PC-9 (cell line): ENCODE measurements around the gene MPL. TPM values are rescaled to one million over a fixed set of nuclear protein-coding genes. Genes with fewer than 3 reads are reported as not detected.

ENCODE experiments used
- BruUV-seq: library from RNA; stranded (reverse); fragments of 400-500 nt; replicated peaks from 2 replicates; lab custom pipeline; 2021; lab: Mats Ljungman, UMichigan
- CTCF ChIA-PET: fragments of 300-600 bp; sonication (Branson Sonifier 250); formaldehyde crosslinking; loops from one replicate; lab custom pipeline; 2022; ENCODE audit warnings: antibody characterized with exemption; lab: Charles Lee
- POLR2A ChIA-PET: fragments of 300-600 bp; sonication (Branson Sonifier 250); formaldehyde crosslinking; loops from one replicate; lab custom pipeline; 2022; ENCODE audit warnings: antibody characterized with exemption; ENCODE audit not compliant: unreplicated experiment; lab: Charles Lee
- DNase-seq, 2 experiments: peaks; one replicate each; pipeline versions ENCODE4 v3.0.0 to v3.0.0-alpha.2; 2015 to 2022; ENCODE audit warnings: mixed read lengths in 1 of 2
- H2AFZ ChIP-seq: fragments of 200-600 bp; sonication (generic); 2 replicates; pipeline ENCODE4 v1.8.1; 2017; ENCODE audit warnings: antibody characterized with exemption
- H3F3A ChIP-seq: fragments of 200-600 bp; sonication (generic); 2 replicates; pipeline ENCODE4 v1.8.1; 2017; ENCODE audit warnings: antibody characterized with exemption, mild to moderate bottlenecking, low read depth; ENCODE audit not compliant: insufficient read depth
- H3K27ac ChIP-seq: fragments of 200-600 bp; sonication (generic); 2 replicates; pipeline ENCODE4 v1.6.1; 2016; ENCODE audit warnings: mixed run types
- H3K27me3 ChIP-seq: fragments of 200-600 bp; sonication (generic); 2 replicates; pipeline ENCODE4 v1.6.1; 2016; ENCODE audit warnings: low read depth, mixed run types; ENCODE audit not compliant: insufficient read depth
- H3K36me3 ChIP-seq: fragments of 200-600 bp; sonication (generic); 2 replicates; pipeline ENCODE4 v1.6.1; 2016; ENCODE audit warnings: low read depth, mixed run types
- H3K4me1 ChIP-seq: fragments of 200-600 bp; sonication (generic); replicated peaks from 2 replicates; pipeline ENCODE4 v1.6.1; 2016; ENCODE audit warnings: mixed run types; ENCODE audit not compliant: insufficient read depth
- H3K4me2 ChIP-seq: fragments of 200-600 bp; sonication (generic); 2 replicates; pipeline ENCODE4 v1.6.1; 2017; ENCODE audit warnings: mixed run types
- H3K4me3 ChIP-seq: fragments of 200-600 bp; sonication (generic); 2 replicates; pipeline ENCODE4 v1.6.1; 2016; ENCODE audit warnings: mixed run types
- H3K79me2 ChIP-seq: fragments of 200-600 bp; sonication (generic); 2 replicates; pipeline ENCODE4 v1.6.1; 2017; ENCODE audit warnings: low read depth, mixed run types
- H3K9me2 ChIP-seq: fragments of 200-600 bp; sonication (generic); 2 replicates; pipeline ENCODE4 v1.8.1; 2017; ENCODE audit warnings: mild to moderate bottlenecking; ENCODE audit not compliant: insufficient read depth
- H3K9me3 ChIP-seq: fragments of 200-600 bp; sonication (generic); 2 replicates; pipeline ENCODE4 v1.8.1; 2016; ENCODE audit warnings: low read depth; ENCODE audit not compliant: insufficient read depth
- H4K20me1 ChIP-seq: fragments of 200-600 bp; sonication (generic); 2 replicates; pipeline ENCODE4 v1.8.1; 2017; ENCODE audit not compliant: insufficient read depth
- EZH2 ChIP-seq: fragments of 200-600 bp; sonication (generic); IDR thresholded peaks from 2 replicates; pipeline ENCODE4 v1.8.0; 2017; ENCODE audit warnings: antibody characterized with exemption, low read depth
- intact Hi-C: fragments of 100-400 bp; cut with micrococcal nuclease; formaldehyde crosslinking; loops from one replicate; pipeline ENCODE4 v1.10.0; 2022; ENCODE audit not compliant: unreplicated experiment
- total RNA-seq: library from RNA; stranded (reverse); gene quantifications from 2 replicates; pipeline ENCODE4 v1.2.3, GENCODE V29; 2021
- TF ChIP-seq, protein P1 (sequence below): fragments of 200-600 bp; sonication (generic); conservative IDR thresholded peaks from 2 replicates; pipeline ENCODE4 v1.6.1; 2017; ENCODE audit warnings: mixed run types, antibody characterized with exemption, mild to moderate bottlenecking, moderate library complexity

The MPL gene
- total RNA-seq, 1 experiment from 2014 or later, result 0.76 TPM

DNA sequence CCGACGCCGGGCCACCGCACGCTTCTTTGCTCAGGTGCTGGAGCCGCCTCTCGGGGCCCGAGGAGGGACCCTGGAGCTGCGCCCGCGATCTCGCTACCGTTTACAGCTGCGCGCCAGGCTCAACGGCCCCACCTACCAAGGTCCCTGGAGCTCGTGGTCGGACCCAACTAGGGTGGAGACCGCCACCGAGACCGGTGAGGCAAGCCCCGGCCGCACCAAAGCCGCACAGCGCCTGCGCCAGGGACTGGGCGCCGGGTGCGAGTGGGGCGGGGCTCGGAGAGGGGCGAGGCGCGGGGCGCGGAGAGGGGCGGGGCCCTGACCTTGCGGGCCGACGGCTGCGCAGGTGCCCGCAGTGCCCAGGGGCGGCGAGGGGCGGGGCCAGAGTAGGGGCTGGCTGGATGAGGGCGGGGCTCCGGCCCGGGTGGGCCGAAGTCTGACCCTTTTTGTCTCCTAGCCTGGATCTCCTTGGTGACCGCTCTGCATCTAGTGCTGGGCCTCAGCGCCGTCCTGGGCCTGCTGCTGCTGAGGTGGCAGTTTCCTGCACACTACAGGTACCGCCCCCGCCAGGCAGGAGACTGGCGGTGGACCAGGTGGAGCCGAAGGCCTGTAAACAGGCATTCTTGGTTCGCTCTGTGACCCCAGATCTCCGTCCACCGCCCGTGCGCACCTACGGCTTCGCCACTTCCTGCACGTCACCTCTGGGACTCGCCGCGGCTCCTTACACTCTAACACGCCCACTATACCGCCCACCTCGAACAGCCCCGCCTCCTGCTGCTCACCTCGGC, 11.4 kb downstream of the MPL start:
- peak overlapping the region; percentile 94 for H3K27ac ChIP-seq
- H3K9me3 ChIP-seq, result no peaks in the 10 kb centered on the region
- no peaks in the 10 kb centered on the region for H4K20me1 ChIP-seq
- peaks cover 51% of the 10 kb centered on the region for H3F3A ChIP-seq
- H3K79me2 ChIP-seq, result no peaks in the 10 kb centered on the region
- peak overlapping the region; percentile 66 for H3K4me3 ChIP-seq
- TF ChIP-seq, protein P1, sequence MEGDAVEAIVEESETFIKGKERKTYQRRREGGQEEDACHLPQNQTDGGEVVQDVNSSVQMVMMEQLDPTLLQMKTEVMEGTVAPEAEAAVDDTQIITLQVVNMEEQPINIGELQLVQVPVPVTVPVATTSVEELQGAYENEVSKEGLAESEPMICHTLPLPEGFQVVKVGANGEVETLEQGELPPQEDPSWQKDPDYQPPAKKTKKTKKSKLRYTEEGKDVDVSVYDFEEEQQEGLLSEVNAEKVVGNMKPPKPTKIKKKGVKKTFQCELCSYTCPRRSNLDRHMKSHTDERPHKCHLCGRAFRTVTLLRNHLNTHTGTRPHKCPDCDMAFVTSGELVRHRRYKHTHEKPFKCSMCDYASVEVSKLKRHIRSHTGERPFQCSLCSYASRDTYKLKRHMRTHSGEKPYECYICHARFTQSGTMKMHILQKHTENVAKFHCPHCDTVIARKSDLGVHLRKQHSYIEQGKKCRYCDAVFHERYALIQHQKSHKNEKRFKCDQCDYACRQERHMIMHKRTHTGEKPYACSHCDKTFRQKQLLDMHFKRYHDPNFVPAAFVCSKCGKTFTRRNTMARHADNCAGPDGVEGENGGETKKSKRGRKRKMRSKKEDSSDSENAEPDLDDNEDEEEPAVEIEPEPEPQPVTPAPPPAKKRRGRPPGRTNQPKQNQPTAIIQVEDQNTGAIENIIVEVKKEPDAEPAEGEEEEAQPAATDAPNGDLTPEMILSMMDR, result no peak
- no peak for TF ChIP-seq EZH2
- peak; percentile 85 to 99 for DNase-seq
- no peaks in the 10 kb centered on the region for H3K36me3 ChIP-seq
- POLR2A ChIA-PET, result interaction anchor here (0.5 to 1.0 kb wide), 9 partner anchors 9 to 1219 kb away, joined by 3 to 13 read pairs (median 4); partner anchors contain the start of gene CDC20
- peak overlapping the region; percentile 95 for H3K4me2 ChIP-seq
- H2AFZ ChIP-seq, result peak overlapping the region; percentile 82
- H3K27me3 ChIP-seq, result no peaks in the 10 kb centered on the region
- H3K4me1 ChIP-seq, result peaks cover 48% of the 10 kb centered on the region
- no peaks in the 10 kb centered on the region for H3K9me2 ChIP-seq
- BruUV-seq, result no TSS peak
- CTCF ChIA-PET, result interaction anchor here (1.0 kb wide), 1 partner anchor 110 kb away, joined by 3 read pairs; no protein-coding TSS in a partner anchor
- intact Hi-C loops, result loop anchor here (1.0 to 2.0 kb wide), 3 partner anchors 18 to 78 kb away; partner anchors contain the start of gene C1orf210

DNA sequence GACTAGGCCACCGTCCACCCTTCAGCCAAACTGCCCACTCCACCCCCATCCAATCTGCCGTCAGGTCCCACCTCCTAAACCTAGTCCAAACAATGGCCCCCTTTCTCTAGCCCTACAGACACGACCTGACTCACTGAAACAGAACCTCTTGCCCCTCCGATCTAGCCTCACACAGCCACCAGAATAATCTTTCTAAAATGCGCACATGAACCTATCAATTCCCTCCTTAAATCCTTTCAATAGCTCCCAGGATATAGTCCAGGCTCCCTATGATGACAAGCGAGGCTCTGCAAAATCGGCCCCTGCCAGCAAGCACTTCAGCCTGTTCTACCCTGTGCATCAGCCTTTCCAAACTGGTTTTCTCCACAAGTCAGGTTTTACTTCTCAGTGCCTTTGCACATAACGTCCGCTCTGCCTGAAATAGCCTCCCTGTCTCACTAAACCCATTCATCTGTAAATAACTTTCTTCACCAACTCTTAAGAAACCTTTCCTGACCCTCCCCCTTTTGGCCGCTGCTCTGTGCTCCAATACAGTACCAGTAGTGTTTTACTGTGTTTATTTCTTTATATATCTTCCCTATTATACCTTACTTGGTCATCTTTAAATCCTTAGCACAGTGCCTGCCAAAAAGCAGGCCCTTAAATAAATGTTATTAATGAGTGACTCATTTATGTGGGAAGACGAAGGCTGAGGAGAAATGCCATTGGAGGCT, 12.1 kb downstream of the MPL start:
- intact Hi-C loops, result loop anchor here (1.0 to 2.0 kb wide), 3 partner anchors 18 to 79 kb away; partner anchors contain the start of gene C1orf210
- CTCF ChIA-PET, result interaction anchor here (1.1 kb wide), 1 partner anchor 9 kb away, joined by 3 read pairs; the partner anchor contains the start of gene CDC20
- BruUV-seq, result TSS peak; percentile 88

DNA sequence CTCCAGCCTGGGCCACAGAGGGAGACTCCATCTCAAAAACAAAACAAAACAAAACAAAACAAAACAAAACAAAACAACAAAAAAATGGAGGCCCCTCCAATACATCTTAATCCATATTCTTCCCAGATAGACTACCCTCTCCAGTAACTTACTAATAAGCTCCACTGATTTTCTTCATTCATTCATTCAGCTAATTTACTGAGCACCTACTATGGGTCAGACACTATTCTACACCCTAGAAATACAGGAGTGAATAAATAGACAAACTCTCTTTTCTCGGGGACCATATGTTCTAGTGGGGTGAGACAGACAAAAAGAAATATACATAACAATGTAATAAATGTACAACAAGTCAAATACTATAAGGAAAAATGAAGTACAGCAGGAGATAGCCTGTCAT, 13.4 kb downstream of the MPL start:
- ChIA-PET CTCF (no interaction called here), POLR2A (no interaction called here)
- Histone ChIP-seq H2AFZ (no peak overlapping the region), H3K9me3 (no peaks in the 10 kb centered on the region), H3K9me2 (no peaks in the 10 kb centered on the region), H3K4me1 (peaks cover 29% of the 10 kb centered on the region), H3K79me2 (no peaks in the 10 kb centered on the region), H3K36me3 (no peaks in the 10 kb centered on the region), H3K27me3 (no peaks in the 10 kb centered on the region), H4K20me1 (no peaks in the 10 kb centered on the region), H3F3A (peaks cover 33% of the 10 kb centered on the region), H3K4me3 (no peak overlapping the region), H3K27ac (no peak overlapping the region), H3K4me2 (no peak overlapping the region)
- TF ChIP-seq, protein P1, result no peak
- TF ChIP-seq EZH2, result no peak
- DNase-seq, result no peak
- intact Hi-C loops, result no loop called here
- BruUV-seq, result no TSS peak

More for the DNA sequence above, 12.1 kb downstream of the MPL start:
- Histone ChIP-seq H4K20me1 (no peaks in the 10 kb centered on the region), H3K9me3 (no peaks in the 10 kb centered on the region), H3K27me3 (no peaks in the 10 kb centered on the region), H3K9me2 (no peaks in the 10 kb centered on the region), H3K4me1 (peaks cover 41% of the 10 kb centered on the region), H3K79me2 (no peaks in the 10 kb centered on the region), H3K4me3 (peak overlapping the region; percentile 66), H3K36me3 (no peaks in the 10 kb centered on the region), H2AFZ (peak overlapping the region; percentile 82), H3K27ac (peak overlapping the region; percentile 94), H3F3A (peaks cover 43% of the 10 kb centered on the region), H3K4me2 (peak overlapping the region; percentile 95)
- DNase-seq, result no peak
- TF ChIP-seq EZH2, result no peak
- TF ChIP-seq, protein P1, result no peak
- POLR2A ChIA-PET, result interaction anchor here (0.6 kb wide), 3 partner anchors 9 to 177 kb away, joined by 3 to 11 read pairs (median 5); partner anchors contain the start of genes C1orf210, CFAP57 and EBNA1BP2
